Measurements from ENCODE around the gene DHPS.
"Not testable (repeated sequence)": the region's sequence is repeated elsewhere in the genome, so short reads cannot be mapped to it uniquely, and the experiment has no call there.

DHPS gene

DNA sequence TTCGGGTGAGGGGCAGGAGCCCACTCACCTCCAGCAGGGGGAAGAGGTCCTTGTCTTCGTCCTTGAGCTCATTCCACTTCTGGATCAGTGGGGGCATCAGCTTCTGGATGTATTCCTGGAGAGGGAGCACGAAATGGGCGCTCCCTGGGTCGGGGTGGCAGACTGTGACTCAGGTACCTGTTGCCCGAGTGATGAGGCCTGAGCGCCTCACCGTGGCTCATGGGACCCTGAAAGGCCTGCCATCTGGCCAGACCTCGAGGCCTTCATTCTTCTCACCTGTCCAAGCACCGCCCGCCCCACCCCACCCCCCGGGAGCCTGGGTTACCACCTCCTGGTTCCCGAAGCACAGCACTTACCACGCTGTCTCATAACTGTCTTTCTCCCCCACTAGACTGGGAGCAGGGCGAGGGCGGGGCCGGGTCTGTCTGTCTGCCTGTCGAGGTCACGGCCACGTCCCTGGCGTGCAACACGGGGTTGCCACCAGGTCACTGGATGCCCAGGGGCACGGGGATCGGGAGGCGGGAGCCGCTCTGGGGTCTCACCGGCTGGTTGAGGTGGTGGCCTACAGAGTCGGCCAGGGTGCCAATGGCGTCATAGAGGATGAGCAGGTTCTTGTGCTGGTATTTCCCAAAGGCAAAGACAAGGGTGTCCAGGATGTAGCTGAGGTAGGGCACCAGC is 24.1 kb upstream of the DHPS start:
- no peak for DNase-seq (ENCODE audit: low read depth)

DNA sequence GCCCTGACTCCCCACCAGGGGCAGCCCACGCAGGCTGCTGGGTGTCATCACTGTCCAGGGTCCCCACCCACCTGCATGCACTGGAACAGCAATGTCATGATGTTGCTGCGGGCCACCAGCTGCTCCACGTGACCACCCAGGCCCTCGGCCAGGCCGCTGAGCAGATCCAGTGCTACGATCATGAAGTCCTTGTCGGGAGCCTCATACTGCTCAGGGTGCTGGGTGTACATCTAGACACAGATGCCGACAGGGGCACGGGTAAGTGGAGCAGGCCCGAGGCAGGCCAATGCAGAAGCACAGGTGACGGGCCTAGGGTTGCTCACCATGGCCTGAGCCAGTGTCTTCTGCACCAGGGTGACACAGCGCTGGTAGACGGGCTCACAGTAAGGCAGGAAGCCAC is 23.5 kb upstream of the DHPS start:
- no peak for DNase-seq (ENCODE audit: low read depth)

DNA sequence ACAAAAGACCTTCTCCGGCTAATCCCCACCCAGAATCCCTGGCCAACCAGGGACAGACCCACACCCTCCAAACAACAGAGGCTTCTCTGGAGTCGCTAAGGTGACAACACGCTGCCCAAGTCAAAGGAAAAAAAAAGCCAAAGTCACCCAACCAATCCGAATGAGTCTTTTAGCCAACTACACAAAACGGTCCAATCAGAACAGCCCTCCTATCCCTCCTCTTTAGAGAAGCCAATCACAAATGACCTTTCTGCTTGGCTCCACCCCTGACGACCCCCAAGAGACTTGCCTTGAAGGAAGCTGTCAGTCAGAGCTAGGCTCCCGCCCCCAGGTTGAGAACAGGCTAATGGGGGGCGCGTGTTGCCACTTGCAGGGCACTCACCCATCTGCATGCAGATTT is 21.4 kb upstream of the DHPS start:
- peak; percentile 71 for DNase-seq (ENCODE audit: low read depth)

DNA sequence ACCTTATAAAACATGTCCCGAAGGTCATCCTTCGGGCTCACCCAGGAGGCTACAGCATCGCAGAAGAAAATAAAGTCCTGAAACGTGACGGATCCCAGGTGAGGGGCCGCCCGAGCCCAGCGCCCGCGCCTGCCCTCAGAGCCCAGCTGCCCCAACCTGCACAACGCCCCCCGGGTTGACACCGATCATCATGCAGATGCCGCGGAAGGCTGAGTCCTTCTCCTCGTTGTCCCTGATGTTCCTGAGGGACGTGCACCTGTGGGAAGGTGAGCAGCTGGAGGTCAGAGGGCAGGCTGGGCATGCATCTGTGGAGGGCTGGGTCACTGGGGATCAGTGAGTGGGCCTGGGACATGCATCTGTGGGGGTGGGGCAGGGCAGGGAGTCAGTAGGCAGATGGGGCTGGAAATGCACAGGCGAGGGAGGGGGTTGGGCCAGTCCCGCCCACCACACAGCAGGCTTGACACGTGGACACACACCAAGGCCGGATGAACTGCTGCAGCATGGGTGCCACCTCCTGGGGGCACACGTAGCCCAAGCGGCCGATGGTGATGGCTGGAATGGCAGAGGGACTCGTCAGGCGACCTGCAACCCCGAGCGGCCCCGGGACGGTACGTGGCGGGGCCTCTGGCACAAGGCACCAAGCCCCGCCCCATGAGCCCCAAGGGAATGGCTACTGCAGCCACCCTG is 20.1 kb upstream of the DHPS start:
- DNase-seq (ENCODE audit: low read depth) = no peak

DNA sequence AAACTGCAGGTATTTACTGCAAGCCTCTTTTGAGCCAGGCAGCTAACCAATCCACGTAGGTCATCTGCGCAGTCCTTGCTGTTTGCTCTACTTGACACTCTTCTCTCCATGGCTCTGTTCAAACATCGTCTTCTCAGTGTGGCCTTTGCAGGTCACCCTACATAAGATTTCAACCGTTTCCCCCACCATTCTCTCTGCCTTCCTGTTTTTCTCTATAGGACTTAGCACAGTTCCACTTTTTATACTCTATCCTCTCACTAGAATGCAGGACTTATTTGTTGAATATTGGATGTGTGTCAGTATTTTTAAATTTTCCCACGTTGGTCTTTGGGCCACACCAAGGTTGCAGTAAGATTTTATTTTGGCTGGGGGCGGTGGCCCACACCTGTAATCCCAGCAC is 16.5 kb upstream of the DHPS start:
- no peak for DNase-seq (ENCODE audit: low read depth)

DNA sequence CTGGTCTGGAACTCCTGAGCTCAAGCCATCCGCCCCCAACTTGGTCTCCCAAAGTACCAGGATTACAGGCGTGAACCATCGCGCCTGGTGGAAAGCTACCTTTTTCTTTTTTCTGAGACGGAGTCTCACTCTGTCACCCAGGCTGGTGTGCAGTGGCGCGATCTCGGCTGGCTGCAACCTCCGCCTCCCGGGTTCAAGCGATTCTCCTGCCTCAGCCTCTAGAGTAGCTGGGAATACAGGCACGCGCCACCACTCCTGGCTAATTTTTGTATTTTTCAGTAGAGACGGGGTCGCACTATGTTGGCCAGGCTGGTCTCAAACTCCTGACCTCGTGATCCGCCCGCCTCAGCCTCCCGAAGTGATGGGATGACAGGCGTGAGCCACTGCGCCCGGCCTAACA is 15.7 kb upstream of the DHPS start:
- DNase-seq (ENCODE audit: low read depth) = not testable (repeated sequence)

DNA sequence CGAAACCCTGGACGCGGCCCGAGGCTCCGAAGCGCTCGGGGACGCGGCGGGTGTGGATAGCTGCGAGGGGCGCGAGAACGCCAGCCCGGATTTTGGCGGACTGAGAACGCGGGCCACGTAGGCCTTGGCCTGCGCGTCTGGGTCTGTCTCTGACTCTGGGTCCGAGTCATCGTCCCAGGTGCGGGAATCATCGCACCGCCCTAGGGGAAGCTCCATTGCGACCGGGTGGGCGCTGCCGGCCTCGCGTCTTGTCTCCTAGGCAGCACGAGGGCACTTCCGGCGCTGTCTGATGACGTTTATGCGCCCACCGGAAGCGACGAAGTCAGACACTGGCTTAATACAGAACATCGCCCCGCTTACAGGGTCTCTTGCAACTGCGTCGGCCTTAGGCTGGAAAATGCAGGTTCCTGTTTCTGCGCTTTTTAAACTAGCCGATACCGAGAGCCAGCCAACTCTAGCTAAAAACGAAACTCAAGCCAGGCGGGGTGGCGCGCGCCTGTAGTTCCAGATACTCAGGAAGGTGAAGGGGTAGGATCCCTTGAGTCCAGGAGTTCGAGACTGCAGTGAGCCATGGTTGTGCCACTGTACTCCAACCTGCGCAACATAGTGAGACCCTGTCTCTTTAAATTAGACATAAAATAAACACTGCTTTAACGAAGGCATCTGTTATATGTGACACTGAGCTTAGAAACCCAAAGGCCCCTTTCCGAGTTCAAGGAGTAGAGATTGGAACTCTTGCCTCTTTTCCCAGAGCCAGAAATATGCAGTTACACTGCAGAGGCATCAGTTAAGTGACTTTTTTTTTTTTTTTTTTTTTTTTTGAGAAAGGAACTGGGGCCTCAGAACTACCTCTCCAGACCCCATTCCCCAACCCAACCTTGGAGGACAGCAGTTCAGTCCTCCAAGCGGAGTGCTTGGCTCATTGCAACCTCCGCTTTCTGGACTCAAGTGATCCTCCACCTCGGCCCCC is 15.0 kb upstream of the DHPS start, which contains the start of gene FBXW9:
Gene FBXW9 (minus strand): TSS at position 266 of the 970 bp plus-strand sequence. CDS start 50 bp downstream, at position 216.
- DNase-seq (ENCODE audit: low read depth) = peak; percentile 95

DNA sequence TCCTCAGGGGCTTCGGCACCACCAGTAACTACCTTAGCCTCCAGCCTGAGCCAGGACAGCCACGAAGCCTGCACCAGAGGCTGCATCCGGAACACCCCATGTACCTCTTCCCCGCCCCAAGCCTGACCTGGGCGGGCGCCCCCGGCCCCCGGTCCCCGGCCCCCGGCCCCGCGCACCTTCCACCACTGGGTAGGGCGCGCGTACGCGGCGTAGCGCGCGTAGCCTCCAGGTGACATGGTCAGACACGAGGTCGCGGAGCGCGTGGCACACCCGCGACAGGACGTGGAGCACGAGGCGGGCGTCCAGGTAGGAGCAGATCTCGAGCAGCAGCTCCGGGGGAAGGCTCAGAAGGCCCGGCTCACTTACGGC is 14.3 kb upstream of the DHPS start:
- DNase-seq (ENCODE audit: low read depth) = no peak

DNA sequence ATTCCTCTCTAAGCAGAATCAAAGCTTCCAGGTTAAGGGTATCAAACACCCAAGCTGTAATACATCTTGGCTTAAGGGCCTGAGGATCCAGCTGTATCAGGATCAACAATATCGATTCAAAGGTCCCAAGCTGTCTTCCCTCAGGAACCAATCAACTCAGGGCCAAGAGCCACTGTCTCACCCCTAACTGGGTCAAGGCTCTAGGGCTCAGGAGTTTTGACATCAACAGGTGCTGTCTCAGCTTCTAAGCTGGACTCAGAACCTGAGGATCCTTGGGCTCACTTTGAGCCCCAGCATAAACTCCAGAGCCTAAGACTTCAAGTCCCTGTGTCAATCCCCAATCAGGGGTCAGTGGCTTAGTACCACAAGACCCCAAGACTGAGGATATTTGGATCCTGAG is 13.8 kb upstream of the DHPS start:
- no peak for DNase-seq (ENCODE audit: low read depth)

DNA sequence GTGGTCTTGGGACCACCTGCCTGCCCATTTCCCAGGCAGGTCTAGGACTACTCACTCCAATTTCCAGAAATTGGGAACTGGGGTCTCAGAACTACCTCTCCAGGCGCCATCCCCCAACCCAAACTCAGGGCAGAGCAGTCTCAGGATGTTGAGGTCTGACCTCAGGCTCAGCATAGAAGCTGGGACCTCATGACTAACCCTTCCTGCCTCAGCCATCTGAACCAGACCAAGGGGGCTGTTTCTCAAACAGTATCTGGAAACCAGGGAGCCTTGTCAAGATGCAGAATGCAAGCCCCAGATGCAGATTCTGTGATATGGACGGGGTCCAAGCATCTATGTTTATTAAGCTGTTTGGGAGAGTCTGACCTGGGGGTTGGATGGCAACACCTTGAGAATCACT is 13.4 kb upstream of the DHPS start:
- peak; percentile 60 for DNase-seq (ENCODE audit: low read depth)

DNA sequence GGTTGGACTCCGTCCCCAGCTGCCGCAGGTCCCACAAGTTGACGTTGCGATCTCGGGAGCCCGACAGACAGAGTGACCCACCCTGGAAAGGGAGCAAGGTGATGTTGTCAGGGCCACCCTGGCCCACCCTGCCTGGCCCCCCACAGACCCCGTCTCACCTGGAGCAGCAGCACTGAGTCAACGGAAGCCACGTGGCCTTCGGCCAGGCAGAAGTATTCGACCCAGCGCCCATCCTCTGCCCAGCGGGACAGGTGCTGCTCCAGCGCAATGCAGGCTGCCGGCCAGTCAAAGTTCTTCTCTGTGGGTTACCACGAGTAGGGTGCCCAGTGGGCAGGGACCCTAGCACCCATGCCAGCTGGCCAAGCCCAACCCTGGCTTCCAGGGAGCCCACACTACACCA is 13.0 kb upstream of the DHPS start:
- no peak for DNase-seq (ENCODE audit: low read depth)

DNA sequence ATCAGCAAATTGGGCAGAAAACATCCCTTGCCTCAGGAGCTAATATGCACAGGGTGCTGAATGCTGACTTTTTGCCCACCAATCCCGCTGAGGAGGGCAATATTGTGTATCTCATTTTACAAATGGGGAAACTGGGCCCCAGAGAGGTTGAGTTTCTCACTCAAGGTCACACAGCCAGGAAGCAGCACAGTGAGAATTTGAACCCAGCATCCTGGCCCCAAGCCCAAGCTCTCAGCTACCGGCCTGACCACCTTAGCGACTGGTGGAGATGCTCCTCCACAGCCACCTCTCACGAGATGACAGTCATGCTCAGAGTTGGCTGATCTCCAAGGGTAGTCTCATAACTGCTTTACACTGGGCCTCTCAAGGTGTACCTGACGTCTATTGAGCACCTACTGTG is 11.3 kb upstream of the DHPS start:
- DNase-seq (ENCODE audit: low read depth) = no peak

DNA sequence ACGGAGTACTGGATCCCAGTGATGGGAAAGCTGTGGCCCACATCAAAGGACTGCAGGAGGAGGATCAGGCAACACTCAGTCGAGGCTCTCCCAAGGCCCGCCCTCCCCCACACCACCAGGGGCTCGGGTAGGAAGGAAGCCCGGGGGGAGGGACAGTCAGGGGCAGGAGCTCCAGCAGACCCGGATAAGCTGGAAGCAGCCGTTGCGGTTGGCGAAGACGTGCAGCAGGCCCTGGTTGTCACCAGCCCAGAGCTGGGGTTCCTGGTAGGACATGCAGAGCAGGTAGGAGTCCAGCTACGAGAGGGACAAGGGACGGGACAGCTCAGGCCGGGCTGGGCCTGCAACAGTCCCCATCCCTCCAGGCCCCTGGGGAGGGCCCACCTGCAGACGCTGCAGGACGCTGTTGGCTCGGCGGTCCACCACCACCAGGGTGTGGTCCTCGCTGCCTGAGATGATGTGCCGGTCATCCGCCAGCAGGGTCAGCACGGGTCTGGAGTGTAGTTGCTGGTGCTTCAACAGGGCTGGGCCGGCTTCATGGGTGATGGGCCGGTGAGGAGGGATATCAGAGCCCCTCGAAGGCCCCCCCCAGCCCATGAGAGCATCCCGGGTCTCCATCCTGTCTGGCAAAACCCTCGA is 8.0 kb upstream of the DHPS start:
- no peak for DNase-seq (ENCODE audit: low read depth)

DNA sequence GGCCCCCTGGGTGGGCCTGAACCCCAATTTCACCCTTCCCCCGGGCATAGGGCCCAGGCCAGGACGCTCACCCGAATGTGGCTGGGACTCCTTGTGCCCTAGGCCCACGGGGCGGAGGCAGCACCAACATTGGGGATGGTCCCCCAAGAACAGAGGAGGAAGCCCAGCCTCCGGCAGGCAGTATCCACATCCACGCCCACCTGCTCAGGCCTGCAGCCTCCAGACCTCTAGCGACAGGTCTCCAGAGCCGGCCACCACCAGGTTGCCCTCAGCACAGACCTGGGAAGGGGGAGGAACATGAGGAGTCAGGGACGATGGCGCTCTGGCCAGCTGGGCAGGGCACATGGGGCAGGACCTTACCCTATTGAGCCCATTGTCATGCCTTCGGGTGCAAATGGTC is 7.3 kb upstream of the DHPS start:
- no peak for DNase-seq (ENCODE audit: low read depth)

DNA sequence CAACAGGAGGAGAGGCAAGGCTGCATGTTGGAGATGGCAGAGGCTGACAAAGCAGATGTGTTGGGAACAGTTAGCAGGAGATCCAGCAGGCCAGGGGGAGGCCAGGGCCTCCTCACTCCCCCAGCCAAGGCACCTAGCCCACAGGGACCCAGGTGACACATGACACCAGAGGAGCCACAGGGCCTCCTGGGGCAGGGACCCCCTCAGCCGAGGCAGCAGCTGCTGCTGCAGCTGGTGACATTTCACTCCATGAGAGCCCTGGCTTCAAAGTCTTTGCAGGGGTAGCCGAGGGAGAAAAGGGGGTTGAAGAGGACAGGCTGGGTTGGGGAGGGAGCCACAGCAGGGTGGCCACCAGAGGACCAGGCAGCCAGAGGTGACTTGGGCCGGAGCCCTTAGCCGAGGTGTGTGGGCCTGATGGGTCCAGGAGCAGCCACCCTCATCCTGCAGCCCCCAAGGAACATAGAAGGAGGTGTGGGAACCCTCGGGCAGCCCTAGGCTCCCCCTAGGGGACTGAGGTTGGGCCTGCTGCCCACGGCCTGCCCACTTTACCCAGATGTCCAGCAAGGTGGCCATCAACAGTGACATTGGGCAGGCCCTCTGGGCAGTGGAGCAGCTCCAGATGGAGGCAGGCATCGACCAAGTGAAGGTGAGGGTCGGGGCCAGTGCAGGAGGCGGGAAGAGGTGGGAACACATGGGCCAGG is 6.0 kb upstream of the DHPS start, which contains the start of gene GNG14:
Gene GNG14 (plus strand): TSS at position 503 of the 701 bp plus-strand sequence. CDS start 51 bp downstream, at position 554.
- no peak for DNase-seq (ENCODE audit: low read depth)

DNA sequence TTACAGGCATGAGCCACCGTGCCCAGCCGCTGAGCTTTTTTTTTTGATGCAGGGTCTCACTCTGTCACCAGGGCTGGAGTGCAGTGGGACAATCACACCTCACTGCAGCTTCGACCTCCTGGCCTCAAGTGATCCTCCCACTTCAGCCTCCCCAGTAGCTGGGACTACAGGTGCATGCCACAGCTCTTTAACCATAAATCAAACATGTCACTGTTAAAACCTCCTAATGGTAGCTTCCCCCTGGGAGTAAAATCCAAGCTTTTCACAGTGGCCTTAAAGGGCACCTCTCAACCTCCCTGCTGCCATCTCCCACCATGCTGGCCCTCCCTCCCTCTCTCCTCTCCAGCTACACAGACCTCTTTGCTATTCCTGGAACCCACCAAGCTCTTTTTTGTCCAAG is 4.2 kb upstream of the DHPS start:
- no peak for DNase-seq (ENCODE audit: low read depth)

DNA sequence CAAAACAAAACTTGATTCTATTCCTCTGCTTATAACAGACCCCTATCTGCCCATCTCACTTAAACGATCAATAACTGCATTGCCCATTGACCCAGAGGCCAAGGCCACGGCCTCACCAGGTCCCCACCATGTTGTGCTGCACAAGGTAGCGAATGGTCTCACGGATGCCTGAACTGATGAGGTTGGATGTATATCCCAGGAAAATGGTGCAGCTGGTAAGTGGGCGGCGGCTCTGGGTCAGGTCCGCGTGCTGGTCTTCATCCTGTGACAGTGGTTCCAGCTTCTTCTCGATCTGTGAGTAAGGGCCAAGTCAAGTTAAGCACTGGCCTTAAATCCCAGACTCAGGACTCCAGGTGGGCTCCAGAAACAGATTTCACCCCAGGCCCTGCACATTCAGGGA is 1.6 kb downstream of the DHPS start:
- no peak for DNase-seq (ENCODE audit: low read depth)

DNA sequence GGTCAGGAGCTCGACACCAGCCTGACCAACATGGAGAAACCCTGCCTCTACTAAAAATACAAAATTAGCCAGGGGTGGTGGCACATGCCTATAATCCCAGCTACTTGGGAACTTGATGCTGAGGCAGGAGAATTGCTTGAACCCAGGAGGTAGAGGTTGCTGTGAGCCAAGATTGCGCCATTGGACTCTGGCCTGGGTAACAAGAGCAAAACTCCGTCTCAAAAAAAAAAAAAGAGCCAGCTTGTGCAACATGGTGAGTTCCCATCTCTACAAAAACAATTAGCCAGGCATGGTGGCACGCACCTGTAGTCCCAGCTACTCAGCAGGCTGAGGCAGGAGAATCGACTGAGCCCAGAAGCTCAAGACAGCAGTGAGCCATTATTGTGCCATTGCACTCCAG is 3.6 kb downstream of the DHPS start:
- not testable (repeated sequence) for DNase-seq (ENCODE audit: low read depth)

DNA sequence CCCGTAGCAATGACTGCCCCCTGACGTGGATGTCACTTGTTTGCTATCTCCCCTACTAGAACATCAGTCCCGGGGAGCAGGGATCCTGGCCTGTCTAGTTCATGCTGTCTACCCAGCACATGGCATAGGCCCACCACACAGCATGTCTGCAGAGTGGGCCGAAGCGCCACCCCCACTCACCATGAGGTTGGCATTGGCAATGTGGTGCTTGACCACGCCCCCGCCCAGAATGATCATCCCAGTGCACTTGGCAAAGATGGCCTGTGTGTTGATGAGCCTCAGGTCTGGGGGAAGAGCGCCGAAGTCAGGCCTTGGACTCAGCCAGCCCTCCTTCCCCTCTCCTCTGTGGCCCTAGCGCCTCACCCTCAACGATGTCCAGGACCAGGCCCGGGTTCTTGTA is 4.8 kb downstream of the DHPS start:
- DNase-seq (ENCODE audit: low read depth) = no peak

DNA sequence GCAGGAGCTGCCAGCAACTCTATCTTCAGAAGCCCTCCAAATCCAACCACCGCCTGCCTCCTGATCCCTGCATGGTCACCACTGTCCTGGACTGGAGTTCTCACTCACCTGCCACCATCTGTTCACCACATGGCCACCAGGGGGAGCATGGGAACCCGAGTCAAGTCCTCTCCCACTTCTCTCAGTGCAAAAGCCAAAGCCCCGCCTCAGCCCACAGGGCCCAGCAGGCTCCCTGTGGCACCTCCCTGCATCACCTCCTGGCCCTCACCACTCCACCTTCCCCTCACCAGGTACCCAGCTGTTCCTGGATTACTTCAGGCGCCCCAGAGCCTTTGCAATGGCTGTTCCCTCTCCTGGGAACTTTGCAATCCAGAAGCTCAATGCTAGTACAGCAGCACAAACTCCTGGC is 5.3 kb downstream of the DHPS start:
- DNase-seq (ENCODE audit: low read depth) = peak; percentile 87

DNA sequence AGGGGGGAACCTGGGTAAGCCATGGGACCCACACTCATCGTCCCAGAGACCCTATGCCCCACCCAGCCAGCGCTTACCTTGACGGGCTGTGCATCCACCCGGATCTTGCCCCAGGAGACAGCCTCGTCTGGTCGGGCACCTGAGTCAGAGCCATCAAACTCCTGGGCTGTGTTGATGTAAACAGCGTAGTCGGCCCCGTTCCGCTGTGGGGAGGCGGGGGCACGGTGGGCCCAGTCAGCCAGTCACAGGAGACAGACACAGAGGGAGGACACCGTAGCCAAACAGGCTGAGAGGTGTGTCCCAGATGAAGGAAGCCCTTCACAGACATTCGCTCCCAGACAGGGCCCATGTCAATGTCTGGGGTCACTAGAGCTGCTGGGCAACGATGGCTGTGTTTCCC is 5.7 kb downstream of the DHPS start:
- DNase-seq (ENCODE audit: low read depth) = no peak

DNA sequence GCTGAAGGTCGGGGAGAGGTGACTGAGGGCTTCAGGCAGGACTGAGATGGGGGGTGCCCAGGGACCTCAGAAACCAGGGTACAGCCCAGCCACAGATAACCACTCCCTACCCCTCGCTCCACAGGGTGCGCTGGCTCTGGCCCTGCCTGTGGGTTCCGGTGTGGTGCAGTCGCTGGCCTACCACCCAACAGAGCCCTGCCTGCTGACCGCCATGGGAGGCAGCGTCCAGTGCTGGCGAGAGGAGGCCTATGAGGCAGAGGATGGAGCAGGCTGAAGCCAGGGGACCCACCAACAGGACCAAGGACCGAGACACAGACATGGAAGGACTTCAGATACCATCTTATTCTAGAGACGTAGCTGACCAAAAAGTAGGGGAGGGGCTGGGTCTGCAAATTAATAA is 6.3 kb downstream of the DHPS start:
- no peak for DNase-seq (ENCODE audit: low read depth)

Measured in ELR (cell line).